ENCODE results near the gene SCIN.

DNA sequence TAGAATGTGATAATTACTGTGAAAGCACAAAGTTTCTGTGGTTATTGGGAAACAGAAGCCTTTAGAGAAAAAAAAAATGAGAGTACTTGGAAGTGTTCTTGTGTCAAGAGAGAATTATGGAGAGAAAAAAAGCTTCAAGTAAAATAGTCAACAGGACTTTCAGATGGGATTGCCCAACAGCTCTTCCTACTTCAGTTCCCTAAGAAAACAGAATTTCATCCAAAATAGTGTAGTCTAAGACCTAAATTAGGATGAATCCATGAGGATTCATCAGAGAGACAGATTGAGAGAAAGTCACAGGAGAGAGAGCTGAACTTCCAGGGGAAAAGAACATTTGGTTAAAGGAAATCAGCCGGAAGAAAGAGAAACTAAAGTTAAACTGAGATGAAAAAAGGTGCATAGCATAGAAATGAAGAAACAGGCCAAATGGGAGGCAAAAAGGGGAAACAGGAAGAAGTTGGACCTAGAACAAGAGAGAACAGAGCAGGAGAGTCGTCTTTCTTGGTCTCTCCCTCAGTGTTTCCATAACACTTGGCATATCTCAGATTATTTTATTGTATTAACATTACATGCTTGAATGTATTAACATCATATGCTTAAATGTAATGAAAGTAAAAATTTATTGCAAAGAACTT, 2.5 kb downstream of the SCIN start:
- TF ChIP-seq EP300 (IDR thresholded peaks at IDR 0.05) (no peak), POLR2A (IDR thresholded peaks at IDR 0.05; ENCODE audit: low read depth) (no peak), POLR2AphosphoS5 (IDR thresholded peaks at IDR 0.05) (no peak)
- TF ChIP-seq, protein P1, sequence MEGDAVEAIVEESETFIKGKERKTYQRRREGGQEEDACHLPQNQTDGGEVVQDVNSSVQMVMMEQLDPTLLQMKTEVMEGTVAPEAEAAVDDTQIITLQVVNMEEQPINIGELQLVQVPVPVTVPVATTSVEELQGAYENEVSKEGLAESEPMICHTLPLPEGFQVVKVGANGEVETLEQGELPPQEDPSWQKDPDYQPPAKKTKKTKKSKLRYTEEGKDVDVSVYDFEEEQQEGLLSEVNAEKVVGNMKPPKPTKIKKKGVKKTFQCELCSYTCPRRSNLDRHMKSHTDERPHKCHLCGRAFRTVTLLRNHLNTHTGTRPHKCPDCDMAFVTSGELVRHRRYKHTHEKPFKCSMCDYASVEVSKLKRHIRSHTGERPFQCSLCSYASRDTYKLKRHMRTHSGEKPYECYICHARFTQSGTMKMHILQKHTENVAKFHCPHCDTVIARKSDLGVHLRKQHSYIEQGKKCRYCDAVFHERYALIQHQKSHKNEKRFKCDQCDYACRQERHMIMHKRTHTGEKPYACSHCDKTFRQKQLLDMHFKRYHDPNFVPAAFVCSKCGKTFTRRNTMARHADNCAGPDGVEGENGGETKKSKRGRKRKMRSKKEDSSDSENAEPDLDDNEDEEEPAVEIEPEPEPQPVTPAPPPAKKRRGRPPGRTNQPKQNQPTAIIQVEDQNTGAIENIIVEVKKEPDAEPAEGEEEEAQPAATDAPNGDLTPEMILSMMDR (IDR thresholded peaks at IDR 0.05) = no peak

All from esophagus muscularis mucosa (tissue), 4 donors.